CD4-positive, alpha-beta T cell treated with Interleukin-21 for 1 hour (primary cell): Measurements from ENCODE around the gene PZP.

Experiments
- DNase-seq: peaks from one replicate; pipeline ENCODE4 v3.0.0-alpha.2; 2020

Gene PZP

GRCh38 chr12:9101018-9101687, 107.0 kb downstream of the PZP start:
- no peak for DNase-seq

GRCh38 chr12:9099552-9100190, 108.5 kb downstream of the PZP start:
- DNase-seq = no peak
